ENCODE results near the gene TNRC6B. TPM values are rescaled to one million over a fixed set of nuclear protein-coding genes. Genes with fewer than 3 reads are reported as not detected.

The TNRC6B gene
- total RNA-seq, 1 donor from 2014 or later, result 60.0 TPM

DNA sequence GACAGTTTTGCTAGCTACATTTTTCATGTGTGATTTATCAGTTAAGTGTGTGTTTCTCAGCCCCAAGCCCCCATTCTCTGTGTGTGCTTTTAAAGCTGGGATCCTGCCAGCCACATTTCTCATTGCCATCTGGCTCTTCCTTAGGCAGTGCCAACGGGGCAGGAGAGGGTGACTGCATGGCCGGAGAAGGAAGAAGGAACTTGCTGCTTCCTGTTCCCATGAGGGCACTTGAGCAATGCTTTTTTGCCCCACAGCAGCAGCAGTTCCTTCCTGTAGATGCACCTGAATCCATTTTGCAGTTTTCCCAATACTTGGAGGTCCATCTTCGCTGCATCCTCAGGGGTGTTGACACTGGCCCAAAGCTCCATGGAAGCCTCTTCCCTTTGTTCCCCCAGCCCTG, 37.5 kb downstream of the TNRC6B start:
- no peak overlapping the region for H2AFZ ChIP-seq (replicated peaks)
- DNase-seq (ENCODE audit: low spot score), result no peak
- Mint-ChIP-seq H3K4me1 (peaks cover 25% of the 10 kb centered on the region), H3K9me3 (no peaks in the 10 kb centered on the region), H3K27ac (no peak overlapping the region), H3K36me3 (peaks cover 34% of the 10 kb centered on the region), H3K27me3 (ENCODE audit: insufficient read depth, low read depth) (peaks cover 2% of the 10 kb centered on the region), H3K4me3 (no peak overlapping the region)
- H3K36me3 ChIP-seq, result no peaks in the 10 kb centered on the region
- no peaks in the 10 kb centered on the region for H3K27me3 ChIP-seq
- H3K9me3 ChIP-seq (ENCODE audit: low read depth), result no peaks in the 10 kb centered on the region
- H3K27ac ChIP-seq, result no peak overlapping the region
- peaks cover 100% of the 10 kb centered on the region for H4K20me1 ChIP-seq (ENCODE audit: low read depth)
- no peak overlapping the region for H3K4me3 ChIP-seq
- H3K9ac ChIP-seq, result no peak overlapping the region
- H3K4me1 ChIP-seq, result peaks cover 17% of the 10 kb centered on the region
- H3K79me2 ChIP-seq (ENCODE audit: low read depth), result peaks cover 100% of the 10 kb centered on the region
- H3K4me2 ChIP-seq, result no peak overlapping the region
- H3F3A ChIP-seq (ENCODE audit: low read depth), result peaks cover 11% of the 10 kb centered on the region
- TF ChIP-seq EZH2 (IDR thresholded peaks at IDR 0.05), result no peak
- no peak for TF ChIP-seq EZH2phosphoT487 (IDR thresholded peaks at IDR 0.05)
- TF ChIP-seq, protein P1, sequence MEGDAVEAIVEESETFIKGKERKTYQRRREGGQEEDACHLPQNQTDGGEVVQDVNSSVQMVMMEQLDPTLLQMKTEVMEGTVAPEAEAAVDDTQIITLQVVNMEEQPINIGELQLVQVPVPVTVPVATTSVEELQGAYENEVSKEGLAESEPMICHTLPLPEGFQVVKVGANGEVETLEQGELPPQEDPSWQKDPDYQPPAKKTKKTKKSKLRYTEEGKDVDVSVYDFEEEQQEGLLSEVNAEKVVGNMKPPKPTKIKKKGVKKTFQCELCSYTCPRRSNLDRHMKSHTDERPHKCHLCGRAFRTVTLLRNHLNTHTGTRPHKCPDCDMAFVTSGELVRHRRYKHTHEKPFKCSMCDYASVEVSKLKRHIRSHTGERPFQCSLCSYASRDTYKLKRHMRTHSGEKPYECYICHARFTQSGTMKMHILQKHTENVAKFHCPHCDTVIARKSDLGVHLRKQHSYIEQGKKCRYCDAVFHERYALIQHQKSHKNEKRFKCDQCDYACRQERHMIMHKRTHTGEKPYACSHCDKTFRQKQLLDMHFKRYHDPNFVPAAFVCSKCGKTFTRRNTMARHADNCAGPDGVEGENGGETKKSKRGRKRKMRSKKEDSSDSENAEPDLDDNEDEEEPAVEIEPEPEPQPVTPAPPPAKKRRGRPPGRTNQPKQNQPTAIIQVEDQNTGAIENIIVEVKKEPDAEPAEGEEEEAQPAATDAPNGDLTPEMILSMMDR (IDR thresholded peaks at IDR 0.05), result no peak

DNA sequence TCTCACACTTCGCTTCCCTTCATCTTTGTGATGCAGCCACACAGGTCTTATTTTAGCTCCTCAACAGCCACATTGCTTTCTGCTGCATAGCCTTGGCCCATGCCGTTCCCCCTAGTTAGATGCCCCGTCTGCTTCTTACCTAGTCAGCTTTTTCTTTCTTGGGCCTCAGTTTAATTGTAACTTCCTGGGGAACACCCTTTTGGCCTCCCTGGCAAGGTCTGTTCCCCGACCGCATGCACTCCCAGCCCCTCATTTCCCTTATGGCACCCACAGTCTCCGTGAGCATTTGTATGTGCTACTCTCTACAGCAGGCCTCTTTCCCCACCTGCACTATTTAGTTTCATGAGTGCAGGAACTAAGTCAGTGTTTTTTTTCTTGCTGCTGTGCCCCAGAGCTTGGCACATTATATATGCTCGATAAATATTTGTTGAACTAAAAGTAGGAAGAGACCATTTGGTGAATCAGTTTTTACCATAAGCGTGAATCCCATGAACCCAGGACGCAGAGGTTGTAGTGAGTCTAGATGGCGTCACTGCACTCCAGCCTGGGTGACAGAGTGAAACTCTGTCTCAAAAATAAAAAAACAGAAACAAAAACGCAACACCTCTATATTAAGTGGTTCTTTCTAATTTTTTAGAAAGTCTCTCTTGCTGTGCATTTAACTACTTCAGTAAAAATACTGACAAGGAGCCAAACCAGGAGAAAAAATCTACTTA, 38.5 kb downstream of the TNRC6B start:
- H3K79me2 ChIP-seq (ENCODE audit: low read depth), result peaks cover 100% of the 10 kb centered on the region
- H3K9ac ChIP-seq, result no peak overlapping the region
- H3K4me1 ChIP-seq, result peaks cover 26% of the 10 kb centered on the region
- TF ChIP-seq, protein P1 (IDR thresholded peaks at IDR 0.05), result no peak
- no peak for TF ChIP-seq EZH2phosphoT487 (IDR thresholded peaks at IDR 0.05)
- TF ChIP-seq EZH2 (IDR thresholded peaks at IDR 0.05), result no peak
- no peaks in the 10 kb centered on the region for H3K9me3 Mint-ChIP-seq
- peaks cover 40% of the 10 kb centered on the region for H3K36me3 Mint-ChIP-seq
- H3F3A ChIP-seq (ENCODE audit: low read depth), result peaks cover 11% of the 10 kb centered on the region
- H2AFZ ChIP-seq (replicated peaks), result no peak overlapping the region
- no peak overlapping the region for H3K27ac Mint-ChIP-seq
- H3K27me3 Mint-ChIP-seq (ENCODE audit: insufficient read depth, low read depth), result peaks cover 2% of the 10 kb centered on the region
- peaks cover 25% of the 10 kb centered on the region for H3K4me1 Mint-ChIP-seq
- H3K4me2 ChIP-seq, result no peak overlapping the region
- DNase-seq (ENCODE audit: low spot score), result no peak
- H3K4me3 Mint-ChIP-seq, result no peak overlapping the region
- H3K27ac ChIP-seq, result no peak overlapping the region
- no peak overlapping the region for H3K4me3 ChIP-seq
- H3K36me3 ChIP-seq, result no peaks in the 10 kb centered on the region
- no peaks in the 10 kb centered on the region for H3K9me3 ChIP-seq (ENCODE audit: low read depth)
- no peaks in the 10 kb centered on the region for H3K27me3 ChIP-seq
- H4K20me1 ChIP-seq (ENCODE audit: low read depth), result peaks cover 100% of the 10 kb centered on the region

DNA sequence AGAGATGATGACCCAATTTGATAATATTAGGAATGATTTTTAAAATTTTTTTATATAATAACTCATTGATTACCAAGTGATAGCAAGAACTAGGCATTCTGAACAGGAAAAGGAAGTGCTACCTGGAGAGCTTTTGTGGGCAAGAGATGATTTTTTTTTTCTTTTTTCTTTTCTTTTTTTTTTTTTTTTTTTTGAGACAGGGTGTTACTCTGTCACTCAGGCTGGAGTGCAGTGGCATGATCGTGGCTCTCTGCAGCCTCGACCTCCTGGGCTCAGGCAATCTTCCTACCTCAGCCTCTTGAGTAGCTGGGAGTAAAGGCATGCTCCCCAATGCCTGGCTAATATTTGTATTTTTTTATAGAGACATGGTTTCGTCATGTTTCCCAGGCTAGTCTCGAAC, 40.4 kb downstream of the TNRC6B start:
- Histone ChIP-seq H3F3A (ENCODE audit: low read depth) (peaks cover 11% of the 10 kb centered on the region), H3K27ac (peak overlapping the region; percentile 23), H3K4me2 (no peak overlapping the region), H4K20me1 (ENCODE audit: low read depth) (peaks cover 100% of the 10 kb centered on the region), H3K79me2 (ENCODE audit: low read depth) (peaks cover 100% of the 10 kb centered on the region), H2AFZ (replicated peaks) (no peak overlapping the region), H3K9ac (no peak overlapping the region), H3K4me1 (peaks cover 30% of the 10 kb centered on the region), H3K4me3 (no peak overlapping the region), H3K9me3 (ENCODE audit: low read depth) (no peaks in the 10 kb centered on the region), H3K27me3 (no peaks in the 10 kb centered on the region), H3K36me3 (no peaks in the 10 kb centered on the region)
- Mint-ChIP-seq H3K4me3 (no peak overlapping the region), H3K4me1 (peaks cover 25% of the 10 kb centered on the region), H3K9me3 (no peaks in the 10 kb centered on the region), H3K36me3 (peaks cover 45% of the 10 kb centered on the region), H3K27ac (no peak overlapping the region), H3K27me3 (ENCODE audit: insufficient read depth, low read depth) (peaks cover 6% of the 10 kb centered on the region)
- DNase-seq (ENCODE audit: low spot score), result no peak
- TF ChIP-seq, protein P1 (IDR thresholded peaks at IDR 0.05), result no peak
- TF ChIP-seq EZH2 (IDR thresholded peaks at IDR 0.05), result no peak
- no peak for TF ChIP-seq EZH2phosphoT487 (IDR thresholded peaks at IDR 0.05)

All from neural progenitor cell (in vitro differentiated cells).